Neural progenitor cell (in vitro differentiated cells): ENCODE data around the gene DEAF1. TPM values are rescaled to one million over a fixed set of nuclear protein-coding genes. Genes with fewer than 3 reads are reported as not detected.
A peak's percentile ranks its signal among the peaks of the same experiment; 100 is the strongest.

Source experiments
- DNase-seq: peaks from one replicate; pipeline ENCODE4 v3.0.0-alpha.2; 2016; ENCODE audit warnings: low spot score
- H2AFZ ChIP-seq: fragments of 200-600 bp; sonication (generic); replicated peaks from 2 replicates; pipeline ENCODE4 v1.6.1; 2016; ENCODE audit warnings: antibody characterized with exemption
- H3F3A ChIP-seq: fragments of 200-600 bp; sonication (generic); 2 replicates; pipeline ENCODE4 v1.6.1; 2016; ENCODE audit warnings: antibody characterized with exemption, low read depth
- H3K27ac ChIP-seq: fragments of 200-600 bp; sonication (generic); 2 replicates; pipeline ENCODE4 v1.5.1; 2016; ENCODE audit warnings: mild to moderate bottlenecking
- H3K27me3 ChIP-seq: fragments of 200-600 bp; sonication (generic); 2 replicates; pipeline ENCODE4 v1.6.1; 2016; ENCODE audit warnings: mild to moderate bottlenecking, moderate library complexity
- H3K36me3 ChIP-seq: fragments of 200-600 bp; sonication (generic); 2 replicates; pipeline ENCODE4 v1.5.1; 2016
- H3K4me1 ChIP-seq: fragments of 200-600 bp; sonication (generic); 2 replicates; pipeline ENCODE4 v1.6.1; 2016; ENCODE audit warnings: mixed run types
- H3K4me2 ChIP-seq: fragments of 200-600 bp; sonication (generic); 2 replicates; pipeline ENCODE4 v1.6.1; 2016
- H3K4me3 ChIP-seq: fragments of 200-600 bp; sonication (generic); 2 replicates; pipeline ENCODE4 v1.5.1; 2016
- H3K79me2 ChIP-seq: fragments of 200-600 bp; sonication (generic); 2 replicates; pipeline ENCODE4 v1.6.1; 2016; ENCODE audit warnings: low read depth
- H3K9ac ChIP-seq: fragments of 200-600 bp; sonication (generic); 2 replicates; pipeline ENCODE4 v1.6.1; 2016
- H3K9me3 ChIP-seq: fragments of 200-600 bp; sonication (generic); 2 replicates; pipeline ENCODE4 v1.5.1; 2016; ENCODE audit warnings: low read depth
- H4K20me1 ChIP-seq: fragments of 200-600 bp; sonication (generic); 2 replicates; pipeline ENCODE4 v1.6.1; 2016; ENCODE audit warnings: low read depth
- H3K27ac Mint-ChIP-seq: 3 replicates; pipeline ENCODE4 v1.8.0; 2021; ENCODE audit warnings: mixed read lengths
- H3K27me3 Mint-ChIP-seq: 2 replicates; pipeline ENCODE4 v1.8.0; 2022; ENCODE audit warnings: low read depth, mild to moderate bottlenecking, inconsistent platforms, moderate library complexity, mixed read lengths; ENCODE audit not compliant: insufficient read depth
- H3K36me3 Mint-ChIP-seq: 3 replicates; pipeline ENCODE4 v1.8.0; 2021; ENCODE audit warnings: mixed read lengths
- H3K4me1 Mint-ChIP-seq: 3 replicates; pipeline ENCODE4 v1.8.0; 2021; ENCODE audit warnings: mixed read lengths
- H3K4me3 Mint-ChIP-seq: 3 replicates; pipeline ENCODE4 v1.8.0; 2021; ENCODE audit warnings: mild to moderate bottlenecking, moderate library complexity, mixed read lengths
- H3K9me3 Mint-ChIP-seq: 3 replicates; pipeline ENCODE4 v1.8.0; 2020; ENCODE audit warnings: mixed read lengths
- CTCF ChIP-seq: fragments of 200-600 bp; sonication (generic); IDR thresholded peaks from 2 replicates; pipeline ENCODE4 v1.5.1; 2017; ENCODE audit warnings: antibody characterized with exemption, mild to moderate bottlenecking
- EZH2 ChIP-seq: fragments of 200-600 bp; sonication (generic); IDR thresholded peaks from 2 replicates; pipeline ENCODE4 v1.6.1; 2017; ENCODE audit warnings: antibody characterized with exemption, mild to moderate bottlenecking, moderate library complexity
- EZH2phosphoT487 ChIP-seq: fragments of 200-600 bp; sonication (generic); IDR thresholded peaks from 2 replicates; pipeline ENCODE4 v1.6.1; 2017; ENCODE audit warnings: antibody characterized with exemption
- total RNA-seq: library from RNA; depleted of rRNA; stranded (reverse); fragments of >200 nt; gene quantifications from 2 replicates; pipeline ENCODE4 v1.2.3, GENCODE V29; 2015; ENCODE audit warnings: low replicate concordance

DEAF1 gene
- total RNA-seq, 1 donor from 2014 or later = 38.4 TPM

DNA sequence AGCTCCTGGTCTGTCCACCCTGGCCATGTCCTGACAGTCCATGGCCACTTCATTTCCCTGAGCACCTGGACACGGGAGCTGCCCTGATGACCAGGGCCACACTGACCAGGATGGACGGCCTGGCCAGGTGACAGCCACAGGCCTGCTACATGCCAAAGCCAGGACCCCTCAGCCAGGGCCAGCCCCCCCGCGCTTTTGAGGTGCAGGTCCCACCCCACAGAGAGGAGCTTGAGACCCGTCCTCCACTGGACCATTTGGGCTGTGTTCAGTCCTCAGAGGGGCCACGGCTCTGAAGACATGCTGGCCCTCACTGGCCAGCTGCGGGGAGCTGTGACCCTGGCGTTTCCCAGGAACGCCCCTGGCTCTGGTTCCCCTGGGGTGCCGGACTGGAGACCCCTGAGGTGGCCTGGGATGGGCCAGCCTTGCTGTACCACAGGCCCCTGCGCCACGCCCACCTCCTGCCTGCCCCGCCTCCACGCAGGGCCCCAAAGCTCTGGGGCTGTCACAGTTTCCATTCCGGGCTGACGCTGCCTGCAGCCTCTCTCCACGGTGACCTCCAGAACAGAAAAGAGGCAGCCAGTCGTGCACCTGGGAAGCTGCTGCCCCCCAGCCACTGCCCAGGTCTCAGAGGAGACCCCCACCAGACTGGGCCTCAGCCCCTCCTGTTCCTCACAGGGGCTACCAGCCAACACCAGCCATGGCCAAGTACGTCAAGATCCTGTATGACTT, 29.2 kb upstream of the DEAF1 start:
- Mint-ChIP-seq H3K27ac (peak overlapping the region; percentile 37), H3K4me3 (peak overlapping the region; percentile 50), H3K9me3 (peaks cover under 1% of the 10 kb centered on the region), H3K27me3 (peaks cover 29% of the 10 kb centered on the region), H3K36me3 (no peaks in the 10 kb centered on the region), H3K4me1 (peaks cover 14% of the 10 kb centered on the region)
- no peak overlapping the region for H3K9ac ChIP-seq
- TF ChIP-seq EZH2phosphoT487 (no peak), EZH2 (no peak), CTCF (no peak)
- H3K4me3 ChIP-seq = no peak overlapping the region
- no peak overlapping the region for H3K4me2 ChIP-seq
- H3K27me3 ChIP-seq = peaks cover 49% of the 10 kb centered on the region
- H3K27ac ChIP-seq = no peak overlapping the region
- peaks cover 10% of the 10 kb centered on the region for H3K4me1 ChIP-seq
- H3F3A ChIP-seq = peaks cover 24% of the 10 kb centered on the region
- H3K9me3 ChIP-seq = no peaks in the 10 kb centered on the region
- DNase-seq = no peak
- H4K20me1 ChIP-seq = peaks cover 5% of the 10 kb centered on the region
- no peaks in the 10 kb centered on the region for H3K36me3 ChIP-seq
- no peaks in the 10 kb centered on the region for H3K79me2 ChIP-seq
- no peak overlapping the region for H2AFZ ChIP-seq

- Histone ChIP-seq H3K9me3 (no peaks in the 10 kb centered on the region), H3K9ac (no peak overlapping the region), H3K27ac (no peak overlapping the region), H3K4me1 (peaks cover 10% of the 10 kb centered on the region), H3K79me2 (no peaks in the 10 kb centered on the region), H4K20me1 (peaks cover 5% of the 10 kb centered on the region), H3K4me2 (no peak overlapping the region), H3F3A (peaks cover 24% of the 10 kb centered on the region), H3K27me3 (peaks cover 51% of the 10 kb centered on the region), H3K4me3 (no peak overlapping the region), H2AFZ (no peak overlapping the region), H3K36me3 (no peaks in the 10 kb centered on the region)
- no peak for TF ChIP-seq EZH2phosphoT487
- peak; percentile 66 for TF ChIP-seq CTCF
- no peak for TF ChIP-seq EZH2
- Mint-ChIP-seq H3K27ac (no peak overlapping the region), H3K27me3 (peaks cover 31% of the 10 kb centered on the region), H3K9me3 (peaks cover 2% of the 10 kb centered on the region), H3K4me1 (peaks cover 16% of the 10 kb centered on the region), H3K36me3 (no peaks in the 10 kb centered on the region), H3K4me3 (no peak overlapping the region)
- DNase-seq = peak; percentile 57
These were observed 28.3 kb upstream of the DEAF1 start for GRCh38 chr11:723120-723883.

DNA sequence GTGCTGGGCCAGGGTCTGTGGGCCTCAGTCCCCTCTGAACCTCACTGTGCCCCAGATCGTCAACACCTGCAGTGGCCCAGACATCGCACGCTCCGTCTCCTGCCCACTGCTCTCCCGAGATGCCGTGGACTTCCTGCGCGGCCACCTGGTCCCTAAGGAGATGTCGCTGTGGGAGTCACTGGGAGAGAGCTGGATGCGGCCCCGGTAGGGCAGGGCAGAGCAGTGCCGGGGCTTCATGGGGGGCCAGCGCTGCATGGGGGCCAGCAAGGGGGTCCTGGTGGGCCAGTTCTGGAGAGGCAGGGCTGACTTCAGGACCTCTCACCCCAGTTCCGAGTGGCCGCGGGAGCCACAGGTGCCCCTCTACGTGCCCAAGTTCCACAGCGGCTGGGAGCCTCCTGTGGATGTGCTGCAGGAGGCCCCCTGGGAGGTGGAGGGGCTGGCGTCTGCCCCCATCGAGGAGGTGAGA, 27.4 kb upstream of the DEAF1 start:
- Histone ChIP-seq H4K20me1 (peaks cover 5% of the 10 kb centered on the region), H3K27me3 (peaks cover 46% of the 10 kb centered on the region), H3K27ac (no peak overlapping the region), H3K4me2 (no peak overlapping the region), H3K4me1 (peaks cover 10% of the 10 kb centered on the region), H3K36me3 (no peaks in the 10 kb centered on the region), H3F3A (peaks cover 20% of the 10 kb centered on the region), H3K4me3 (no peak overlapping the region), H2AFZ (no peak overlapping the region), H3K9me3 (no peaks in the 10 kb centered on the region), H3K9ac (no peak overlapping the region), H3K79me2 (no peaks in the 10 kb centered on the region)
- H3K4me1 Mint-ChIP-seq = peaks cover 16% of the 10 kb centered on the region
- no peak overlapping the region for H3K4me3 Mint-ChIP-seq
- peaks cover 2% of the 10 kb centered on the region for H3K9me3 Mint-ChIP-seq
- no peak overlapping the region for H3K27ac Mint-ChIP-seq
- H3K27me3 Mint-ChIP-seq = peaks cover 31% of the 10 kb centered on the region
- no peaks in the 10 kb centered on the region for H3K36me3 Mint-ChIP-seq
- no peak for DNase-seq
- TF ChIP-seq CTCF (no peak), EZH2phosphoT487 (no peak), EZH2 (no peak)
